Muscle of leg (tissue), 11 donors: ENCODE measurements around the gene MTHFD2L. TPM values are rescaled to one million over a fixed set of nuclear protein-coding genes. Genes with fewer than 3 reads are reported as not detected.

ENCODE experiments used
- DNase-seq: peaks from one replicate; pipeline ENCODE4 v3.0.0; 2013
- H3K27ac ChIP-seq: one replicate; pipeline ENCODE4 v1.5.1; 2013; ENCODE audit warnings: mild to moderate bottlenecking, low read length, control low read depth
- H3K27me3 ChIP-seq: one replicate; pipeline ENCODE4 v1.6.1; 2013; ENCODE audit warnings: low read length; ENCODE audit not compliant: control insufficient read depth, insufficient read depth
- H3K36me3 ChIP-seq: one replicate; pipeline ENCODE4 v1.6.1; 2013; ENCODE audit warnings: low read length; ENCODE audit not compliant: control insufficient read depth, insufficient read depth
- H3K4me1 ChIP-seq: one replicate; pipeline ENCODE4 v1.6.1; 2013; ENCODE audit warnings: low read length; ENCODE audit not compliant: control insufficient read depth, insufficient read depth
- H3K4me3 ChIP-seq: one replicate; pipeline ENCODE4 v1.5.1; 2013; ENCODE audit warnings: low read length, control low read depth
- H3K9me3 ChIP-seq: replicated peaks from 2 replicates; pipeline ENCODE4 v1.6.1; 2013; ENCODE audit warnings: low read depth, low read length; ENCODE audit not compliant: control insufficient read depth
- WGBS: methylation state at CpG from one replicate; pipeline ENCODE4 v1.1.5; 2013; ENCODE audit warnings: missing lambda C conversion rate; ENCODE audit not compliant: insufficient coverage; 5-methylcytosine and 5-hydroxymethylcytosine counted together
- polyA plus RNA-seq, 8 donors: library from polyadenylated mRNA; unstranded; fragments of 120-200 nt; gene quantifications; one replicate each; pipeline versions ENCODE4 v1.2.1 to v1.2.3, GENCODE V29; 2013; ENCODE audit warnings: inconsistent platforms in 1 of 8, low replicate concordance in 1 of 8; ENCODE audit not compliant: insufficient read length in 8 of 8, insufficient read depth in 1 of 8
- total RNA-seq: library from RNA; stranded (reverse); fragments of 120-200 nt; gene quantifications from one replicate; pipeline ENCODE4 v1.2.4, GENCODE V29; 2013

MTHFD2L gene
- total and polyA plus RNA-seq, 9 donors: 11.7 to 17.7 (median 14.4) TPM

DNA sequence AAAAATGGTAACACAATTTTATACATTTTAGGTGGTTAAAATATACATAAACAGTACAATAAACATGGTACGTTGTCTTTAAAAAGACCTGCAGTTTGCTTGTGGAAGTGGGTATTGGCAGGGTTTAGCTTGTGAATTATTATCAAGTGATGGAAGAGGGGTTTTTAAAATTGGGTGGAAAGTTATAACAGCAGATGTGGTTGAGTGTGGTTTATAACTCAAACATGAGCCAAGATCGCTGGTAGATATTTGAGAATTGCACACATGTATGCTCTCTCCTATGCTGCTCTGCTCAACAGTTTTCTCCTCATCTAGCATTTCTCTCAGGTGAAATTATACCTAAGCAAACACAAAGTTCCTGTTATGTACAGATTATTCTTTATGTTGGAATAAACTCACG lies 164.4 kb downstream of the MTHFD2L start:
- Histone ChIP-seq H3K27me3 (no peaks in the 10 kb centered on the region), H3K36me3 (no peaks in the 10 kb centered on the region), H3K4me3 (no peak overlapping the region), H3K27ac (no peak overlapping the region), H3K4me1 (no peaks in the 10 kb centered on the region), H3K9me3 (no peaks in the 10 kb centered on the region)
- no CpG with 5 or more reads among the region's 3 CpGs for WGBS
- DNase-seq: no peak

- H3K4me3 ChIP-seq: no peak overlapping the region
- H3K27ac ChIP-seq: no peak overlapping the region
- DNase-seq: no peak
- H3K36me3 ChIP-seq: no peaks in the 10 kb centered on the region
- H3K4me1 ChIP-seq: no peaks in the 10 kb centered on the region
- no peaks in the 10 kb centered on the region for H3K27me3 ChIP-seq
- H3K9me3 ChIP-seq: no peaks in the 10 kb centered on the region
- WGBS: 90% methylated on average over 2 of the region's 4 CpGs
These were observed 165.7 kb downstream of the MTHFD2L start for GRCh38 chr4:74323663-74324062.

- H3K4me3 ChIP-seq: no peak overlapping the region
- WGBS: no CpG with 5 or more reads among the region's 3 CpGs
These were observed 166.3 kb downstream of the MTHFD2L start for GRCh38 chr4:74324262-74324661.

GRCh38 chr4:74325886-74326285 lies 168.0 kb downstream of the MTHFD2L start:
- no CpG with 5 or more reads among the region's 2 CpGs for WGBS
- no peaks in the 10 kb centered on the region for H3K9me3 ChIP-seq
- DNase-seq: no peak
- no peaks in the 10 kb centered on the region for H3K4me1 ChIP-seq
- no peak overlapping the region for H3K4me3 ChIP-seq
- H3K27me3 ChIP-seq: no peaks in the 10 kb centered on the region
- H3K36me3 ChIP-seq: no peaks in the 10 kb centered on the region
- no peak overlapping the region for H3K27ac ChIP-seq

More at GRCh38 chr4:74324262-74324661, 166.3 kb downstream of the MTHFD2L start:
- DNase-seq: no peak
- Histone ChIP-seq H3K36me3 (no peaks in the 10 kb centered on the region), H3K27ac (no peak overlapping the region), H3K4me1 (no peaks in the 10 kb centered on the region), H3K27me3 (no peaks in the 10 kb centered on the region), H3K9me3 (no peaks in the 10 kb centered on the region)

DNA sequence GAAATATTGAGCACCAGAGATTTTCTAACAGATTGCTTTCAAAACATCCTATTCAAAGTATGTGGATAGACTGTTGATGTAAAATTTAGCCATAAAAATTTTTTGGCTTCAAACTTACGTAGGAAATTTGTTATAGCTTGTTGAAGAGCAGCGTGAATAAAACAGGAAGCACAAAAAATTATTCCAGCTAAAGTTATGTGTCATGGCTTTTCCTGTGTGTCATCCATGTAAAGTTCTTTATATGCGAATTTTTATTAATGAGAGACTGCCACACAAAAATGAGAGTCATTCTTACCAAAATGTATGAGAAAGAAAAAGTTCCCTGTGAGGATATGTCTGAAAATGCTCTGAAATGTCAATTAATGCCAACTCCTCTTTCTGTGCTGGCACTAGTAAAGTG lies 169.8 kb downstream of the MTHFD2L start:
- H3K27me3 ChIP-seq: no peaks in the 10 kb centered on the region
- no peak for DNase-seq
- H3K27ac ChIP-seq: no peak overlapping the region
- no peak overlapping the region for H3K4me3 ChIP-seq
- H3K4me1 ChIP-seq: no peaks in the 10 kb centered on the region
- no peaks in the 10 kb centered on the region for H3K36me3 ChIP-seq
- WGBS: no CpG with 5 or more reads among the region's 3 CpGs
- no peaks in the 10 kb centered on the region for H3K9me3 ChIP-seq

DNA sequence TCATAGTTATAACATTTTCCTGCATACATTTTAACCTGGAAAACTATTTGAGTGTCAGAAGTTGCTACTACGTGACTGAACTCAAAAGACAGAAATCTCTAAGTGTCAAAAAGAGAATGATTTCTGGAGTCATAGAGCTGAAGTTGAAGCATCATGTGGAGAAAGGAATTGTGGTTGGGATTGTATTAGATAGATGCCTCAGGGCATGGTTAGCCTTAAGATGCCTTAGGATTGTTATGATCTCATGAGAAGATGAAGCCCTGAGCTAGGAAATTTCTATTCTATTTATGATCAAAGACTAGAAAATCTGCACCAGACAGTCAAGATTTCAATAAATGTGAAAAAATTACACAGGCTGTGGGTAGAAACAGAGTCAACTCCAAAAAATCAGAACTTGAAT lies 170.6 kb downstream of the MTHFD2L start:
- no peak overlapping the region for H3K4me3 ChIP-seq
- no CpG with 5 or more reads among the region's 1 CpG for whole genome bisulfite sequencing

GRCh38 chr4:74329307-74329706 lies 171.4 kb downstream of the MTHFD2L start:
- Histone ChIP-seq H3K27me3 (no peaks in the 10 kb centered on the region), H3K27ac (no peak overlapping the region), H3K36me3 (no peaks in the 10 kb centered on the region), H3K9me3 (no peaks in the 10 kb centered on the region), H3K4me3 (no peak overlapping the region), H3K4me1 (no peaks in the 10 kb centered on the region)
- no peak for DNase-seq

More for the DNA sequence above, 170.6 kb downstream of the MTHFD2L start:
- Histone ChIP-seq H3K36me3 (no peaks in the 10 kb centered on the region), H3K27me3 (no peaks in the 10 kb centered on the region), H3K9me3 (no peaks in the 10 kb centered on the region), H3K4me1 (no peaks in the 10 kb centered on the region), H3K27ac (no peak overlapping the region)
- no peak for DNase-seq

DNA sequence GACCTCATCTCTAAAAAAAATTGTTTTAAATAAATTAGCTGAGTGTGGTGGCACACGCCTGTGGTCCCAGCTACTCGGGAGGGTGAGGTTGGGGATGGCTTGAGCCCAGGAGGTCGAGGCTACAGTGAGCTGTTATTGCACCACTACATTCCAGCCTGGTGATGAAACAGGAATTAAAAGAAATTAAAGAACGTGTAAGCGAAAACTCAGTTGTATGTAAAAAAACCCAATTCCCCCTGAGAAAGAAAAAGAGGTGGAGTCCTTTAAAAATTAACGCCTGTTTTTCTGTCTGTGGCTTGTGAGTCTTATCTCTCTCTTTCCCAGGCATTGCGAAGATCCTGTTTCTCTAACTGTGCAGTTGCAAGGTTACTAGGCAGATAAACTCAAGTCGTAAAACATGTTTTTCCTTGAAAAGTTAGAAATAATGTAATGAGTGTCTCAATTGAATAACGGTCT lies 172.4 kb downstream of the MTHFD2L start:
- H3K4me3 ChIP-seq: no peak overlapping the region
- WGBS: no CpG with 5 or more reads among the region's 9 CpGs
- H3K4me1 ChIP-seq: no peaks in the 10 kb centered on the region
- H3K36me3 ChIP-seq: no peaks in the 10 kb centered on the region
- H3K27ac ChIP-seq: no peak overlapping the region
- no peak for DNase-seq
- H3K9me3 ChIP-seq: no peaks in the 10 kb centered on the region
- no peaks in the 10 kb centered on the region for H3K27me3 ChIP-seq

- Histone ChIP-seq H3K27me3 (no peaks in the 10 kb centered on the region), H3K4me1 (no peaks in the 10 kb centered on the region)
These were observed 173.3 kb downstream of the MTHFD2L start for GRCh38 chr4:74331252-74331651.

DNA sequence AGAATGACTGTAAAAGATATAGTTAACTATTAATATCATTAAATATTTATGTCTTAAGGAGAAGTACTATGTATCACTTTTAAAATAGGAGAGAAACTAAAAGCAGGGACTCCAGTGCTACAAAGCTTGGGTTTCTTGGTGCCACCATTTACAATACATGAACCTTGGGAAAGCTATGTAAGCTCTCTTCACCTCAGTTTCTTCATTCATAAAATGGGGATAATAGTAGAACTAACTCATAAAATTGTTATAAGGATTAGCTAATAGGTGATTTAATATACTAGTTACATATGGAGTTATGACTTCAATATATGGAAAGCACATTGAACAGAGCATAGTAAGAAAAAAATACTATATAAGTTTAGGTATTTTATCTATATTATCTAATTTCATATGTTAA lies 174.0 kb downstream of the MTHFD2L start:
- Histone ChIP-seq H3K4me1 (no peaks in the 10 kb centered on the region), H3K36me3 (no peaks in the 10 kb centered on the region), H3K27ac (no peak overlapping the region), H3K4me3 (no peak overlapping the region), H3K27me3 (no peaks in the 10 kb centered on the region), H3K9me3 (no peaks in the 10 kb centered on the region)
- no peak for DNase-seq

More at GRCh38 chr4:74331252-74331651, 173.3 kb downstream of the MTHFD2L start:
- Histone ChIP-seq H3K4me3 (no peak overlapping the region), H3K9me3 (no peaks in the 10 kb centered on the region), H3K27ac (no peak overlapping the region), H3K36me3 (no peaks in the 10 kb centered on the region)
- DNase-seq: no peak
- WGBS: no CpG with 5 or more reads among the region's 2 CpGs

DNA sequence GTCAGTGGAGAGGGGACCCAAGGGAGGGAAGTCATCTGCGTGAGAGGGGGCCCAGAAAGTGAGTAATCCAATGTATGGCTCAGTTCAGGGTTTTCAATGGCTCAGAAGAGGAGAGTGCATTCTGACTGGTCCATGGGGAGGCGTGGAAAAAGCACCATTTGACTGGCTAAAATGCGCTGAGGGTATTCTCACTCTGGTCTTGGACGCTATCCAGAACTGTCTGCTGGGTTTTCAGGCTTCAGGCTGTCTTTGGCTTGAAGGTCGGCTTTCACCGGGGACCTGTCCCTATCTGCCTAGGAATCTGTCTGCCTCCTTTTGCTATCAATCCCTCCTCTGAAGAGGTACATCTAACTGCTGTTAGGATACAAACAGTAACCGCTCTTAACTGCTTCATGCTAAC lies 176.7 kb downstream of the MTHFD2L start:
- Histone ChIP-seq H3K27ac (no peak overlapping the region), H3K36me3 (no peaks in the 10 kb centered on the region), H3K9me3 (no peaks in the 10 kb centered on the region), H3K4me3 (no peak overlapping the region), H3K27me3 (no peaks in the 10 kb centered on the region), H3K4me1 (no peaks in the 10 kb centered on the region)
- no peak for DNase-seq
- 78% methylated on average over 7 of the region's 7 CpGs for WGBS
